Tibial artery (tissue), 4 donors: ENCODE measurements around the gene NCBP3.
"Not testable (repeated sequence)": the region's sequence is repeated elsewhere in the genome, so short reads cannot be mapped to it uniquely, and the experiment has no call there.

Source experiments
- DNase-seq, 2 donors: peaks; one replicate each; pipeline ENCODE4 v3.0.0-alpha.2; 2019
- H3K27ac ChIP-seq, 2 donors: fragments of 200-600 bp; sonication (generic) in 1 of 2; 1 replicate in 1 of 2; 2 replicates in 1 of 2; pipeline ENCODE4 v1.5.1; 2018 to 2019; ENCODE audit warnings: mild to moderate bottlenecking in 1 of 2
- H3K27me3 ChIP-seq, 2 donors: fragments of 200-600 bp; sonication (generic) in 1 of 2; one replicate each; pipeline versions ENCODE4 v1.5.1 to v1.6.0; 2016 to 2019
- H3K36me3 ChIP-seq, 3 donors: fragments of 200-600 bp; sonication (generic) in 2 of 3; one replicate each; pipeline ENCODE4 v1.5.1; 2016 to 2019; ENCODE audit warnings: mild to moderate bottlenecking in 2 of 3
- H3K4me1 ChIP-seq, 4 donors: fragments of 200-600 bp; sonication (generic) in 2 of 4; 1 replicate in 3 of 4; 2 replicates in 1 of 4; pipeline ENCODE4 v1.5.1; 2016 to 2019
- H3K4me3 ChIP-seq, 2 donors: fragments of 200-600 bp; sonication (generic) in 1 of 2; 1 replicate in 1 of 2; 2 replicates in 1 of 2; pipeline ENCODE4 v1.5.1; 2018 to 2019; ENCODE audit warnings: mild to moderate bottlenecking in 2 of 2
- H3K9me3 ChIP-seq, 3 donors: fragments of 200-600 bp; sonication (generic) in 1 of 3; one replicate each; pipeline ENCODE4 v1.5.1; 2016 to 2019
- intact Hi-C: fragments of 100-400 bp; cut with DNase I; formaldehyde crosslinking; loops from one replicate; pipeline ENCODE4 v1.15.0; 2023; ENCODE audit warnings: low total_unique reads
- TF ChIP-seq, protein P1 (sequence below), 2 experiments: fragments of 200-600 bp in 1 of 2; fragments of 450-650 bp in 1 of 2; IDR thresholded peaks; one replicate each; pipeline ENCODE4 v1.5.1; 2017 to 2019; ENCODE audit warnings: antibody characterized with exemption in 2 of 2, mild to moderate bottlenecking in 1 of 2, moderate library complexity in 1 of 2

Gene NCBP3

DNA sequence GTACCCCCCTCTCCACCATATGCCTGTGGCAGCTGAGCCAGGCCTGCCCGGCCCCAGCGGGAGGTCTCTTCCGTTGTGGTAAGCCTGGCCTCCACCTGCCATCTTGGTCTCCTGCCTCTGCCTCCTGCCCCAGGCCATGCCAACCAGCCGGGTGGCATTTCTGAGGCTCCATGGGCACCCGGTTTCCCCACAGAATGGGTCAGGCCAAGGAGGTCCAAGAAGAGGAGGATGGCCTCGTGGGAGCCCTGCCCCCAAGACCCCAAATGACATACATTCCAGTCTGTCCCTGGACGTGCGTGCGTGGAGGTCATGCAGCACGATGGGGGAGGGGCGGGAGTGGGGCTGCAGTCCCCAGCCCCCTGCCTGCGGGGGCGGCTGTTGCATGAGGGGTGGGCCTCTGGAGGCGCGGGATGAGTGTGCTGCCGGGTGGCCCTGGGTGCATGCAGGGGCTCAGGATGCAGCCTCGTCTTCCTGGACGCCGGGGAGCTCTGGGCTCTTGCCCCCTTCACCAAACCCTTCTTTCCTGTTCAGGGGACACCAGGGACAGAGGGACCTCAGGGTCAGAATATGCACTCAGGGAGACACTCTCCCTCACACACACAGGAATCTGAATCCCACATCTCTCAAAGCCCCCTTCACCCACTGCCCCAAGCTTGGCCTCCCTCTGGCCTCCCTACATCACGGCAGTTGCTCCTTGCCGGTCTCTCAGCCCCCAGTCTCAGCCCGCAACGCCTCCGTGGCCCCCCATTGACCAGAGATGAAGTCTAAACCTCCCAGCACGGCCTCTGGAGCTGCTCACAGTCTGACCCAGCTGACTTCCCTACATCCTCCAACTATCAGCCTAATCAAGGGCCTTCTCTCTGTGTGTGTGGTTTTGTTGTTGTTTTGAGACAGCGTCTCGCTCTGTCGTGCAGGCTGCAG lies 16.0 kb upstream of the NCBP3 start:
- Histone ChIP-seq H3K27ac (no peak overlapping the region), H3K9me3 (no peaks in the 10 kb centered on the region), H3K4me1 (peaks cover 0 to 12% (median 7%) of the 10 kb centered on the region in 4 donors), H3K36me3 (peaks cover 8 to 43% (median 25%) of the 10 kb centered on the region in 3 donors), H3K27me3 (no peaks in the 10 kb centered on the region), H3K4me3 (no peak overlapping the region)
- intact Hi-C loops, result loop anchor here (5.0 kb wide), 1 partner anchor 145 kb away; no protein-coding TSS in a partner anchor
- DNase-seq, result no peak
- TF ChIP-seq, protein P1, sequence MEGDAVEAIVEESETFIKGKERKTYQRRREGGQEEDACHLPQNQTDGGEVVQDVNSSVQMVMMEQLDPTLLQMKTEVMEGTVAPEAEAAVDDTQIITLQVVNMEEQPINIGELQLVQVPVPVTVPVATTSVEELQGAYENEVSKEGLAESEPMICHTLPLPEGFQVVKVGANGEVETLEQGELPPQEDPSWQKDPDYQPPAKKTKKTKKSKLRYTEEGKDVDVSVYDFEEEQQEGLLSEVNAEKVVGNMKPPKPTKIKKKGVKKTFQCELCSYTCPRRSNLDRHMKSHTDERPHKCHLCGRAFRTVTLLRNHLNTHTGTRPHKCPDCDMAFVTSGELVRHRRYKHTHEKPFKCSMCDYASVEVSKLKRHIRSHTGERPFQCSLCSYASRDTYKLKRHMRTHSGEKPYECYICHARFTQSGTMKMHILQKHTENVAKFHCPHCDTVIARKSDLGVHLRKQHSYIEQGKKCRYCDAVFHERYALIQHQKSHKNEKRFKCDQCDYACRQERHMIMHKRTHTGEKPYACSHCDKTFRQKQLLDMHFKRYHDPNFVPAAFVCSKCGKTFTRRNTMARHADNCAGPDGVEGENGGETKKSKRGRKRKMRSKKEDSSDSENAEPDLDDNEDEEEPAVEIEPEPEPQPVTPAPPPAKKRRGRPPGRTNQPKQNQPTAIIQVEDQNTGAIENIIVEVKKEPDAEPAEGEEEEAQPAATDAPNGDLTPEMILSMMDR (IDR thresholded peaks at IDR 0.05), result no peak

DNA sequence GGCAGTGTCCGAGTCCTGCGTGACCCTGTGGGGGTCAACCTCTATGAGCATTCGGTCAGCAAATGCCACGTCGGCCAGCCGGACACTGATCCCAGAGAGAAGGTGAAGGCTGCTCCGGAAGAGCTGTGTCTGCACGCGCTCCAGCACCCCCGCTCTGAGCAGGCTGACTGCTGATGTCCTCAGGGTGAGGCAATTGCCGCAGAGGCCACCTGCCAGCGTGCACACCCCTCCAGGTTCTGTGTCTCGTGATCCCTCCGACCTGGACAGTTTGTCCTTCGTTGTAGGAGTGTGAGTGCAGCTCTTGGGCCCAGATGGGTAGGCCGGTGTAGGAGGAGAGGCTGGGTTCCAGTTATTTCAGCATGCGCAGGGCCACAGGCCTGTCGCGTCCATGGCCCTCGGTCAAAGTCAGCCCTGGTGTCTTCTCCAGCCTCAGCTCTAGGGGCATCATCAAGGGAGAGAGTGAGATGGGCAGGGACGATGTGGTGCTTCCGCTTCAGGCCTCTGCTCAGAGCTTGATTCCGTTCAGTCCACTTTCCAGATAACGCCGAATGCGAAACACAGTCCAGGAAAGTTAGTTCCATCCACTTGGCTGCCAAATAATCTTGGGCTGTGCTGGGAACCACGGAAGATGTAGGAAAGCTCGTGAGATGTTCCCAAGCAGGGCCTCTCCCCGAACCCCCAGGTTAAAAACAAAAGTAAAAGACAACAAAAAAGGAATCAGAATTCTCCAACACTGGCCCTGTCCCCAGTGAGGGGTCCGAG lies 15.1 kb upstream of the NCBP3 start:
- H3K27me3 ChIP-seq, result no peaks in the 10 kb centered on the region
- TF ChIP-seq, protein P1 (IDR thresholded peaks at IDR 0.05), result no peak
- peaks cover 8 to 43% (median 25%) of the 10 kb centered on the region in 3 donors for H3K36me3 ChIP-seq
- no peak overlapping the region for H3K27ac ChIP-seq
- intact Hi-C loops, result loop anchor here (5.0 kb wide), 1 partner anchor 146 kb away; no protein-coding TSS in a partner anchor
- no peak for DNase-seq
- H3K4me1 ChIP-seq, result peaks cover 0 to 12% (median 7%) of the 10 kb centered on the region in 4 donors
- H3K4me3 ChIP-seq, result no peak overlapping the region
- no peaks in the 10 kb centered on the region for H3K9me3 ChIP-seq

DNA sequence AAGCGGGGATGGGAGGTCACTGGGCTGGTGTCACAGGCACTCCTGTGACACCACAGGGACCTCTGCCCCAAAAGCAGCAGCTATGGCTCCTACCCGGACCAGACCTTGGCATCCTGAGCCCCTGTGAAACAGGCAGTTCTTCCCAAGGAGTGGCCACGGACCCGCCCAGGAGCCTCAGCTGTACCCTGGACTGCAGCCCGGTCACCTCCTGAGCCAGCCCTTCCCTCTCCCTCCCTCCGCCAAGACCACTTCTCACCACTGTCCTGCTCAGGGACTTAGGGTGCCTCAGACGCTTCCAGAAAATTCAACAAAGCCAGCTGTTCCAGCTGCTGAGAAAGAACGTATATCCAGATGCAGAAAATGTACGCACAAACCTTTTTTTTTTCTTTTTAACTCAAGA lies 13.9 kb upstream of the NCBP3 start:
- DNase-seq, result no peak
- TF ChIP-seq, protein P1 (IDR thresholded peaks at IDR 0.05), result no peak
- Histone ChIP-seq H3K27me3 (no peaks in the 10 kb centered on the region), H3K4me3 (no peak overlapping the region), H3K27ac (no peak overlapping the region), H3K9me3 (no peaks in the 10 kb centered on the region), H3K36me3 (peaks cover 8 to 32% (median 25%) of the 10 kb centered on the region in 3 donors), H3K4me1 (peaks cover 0 to 5% (median 3%) of the 10 kb centered on the region in 4 donors)
- intact Hi-C loops, result loop anchor here (5.0 kb wide), 1 partner anchor 147 kb away; no protein-coding TSS in a partner anchor

DNA sequence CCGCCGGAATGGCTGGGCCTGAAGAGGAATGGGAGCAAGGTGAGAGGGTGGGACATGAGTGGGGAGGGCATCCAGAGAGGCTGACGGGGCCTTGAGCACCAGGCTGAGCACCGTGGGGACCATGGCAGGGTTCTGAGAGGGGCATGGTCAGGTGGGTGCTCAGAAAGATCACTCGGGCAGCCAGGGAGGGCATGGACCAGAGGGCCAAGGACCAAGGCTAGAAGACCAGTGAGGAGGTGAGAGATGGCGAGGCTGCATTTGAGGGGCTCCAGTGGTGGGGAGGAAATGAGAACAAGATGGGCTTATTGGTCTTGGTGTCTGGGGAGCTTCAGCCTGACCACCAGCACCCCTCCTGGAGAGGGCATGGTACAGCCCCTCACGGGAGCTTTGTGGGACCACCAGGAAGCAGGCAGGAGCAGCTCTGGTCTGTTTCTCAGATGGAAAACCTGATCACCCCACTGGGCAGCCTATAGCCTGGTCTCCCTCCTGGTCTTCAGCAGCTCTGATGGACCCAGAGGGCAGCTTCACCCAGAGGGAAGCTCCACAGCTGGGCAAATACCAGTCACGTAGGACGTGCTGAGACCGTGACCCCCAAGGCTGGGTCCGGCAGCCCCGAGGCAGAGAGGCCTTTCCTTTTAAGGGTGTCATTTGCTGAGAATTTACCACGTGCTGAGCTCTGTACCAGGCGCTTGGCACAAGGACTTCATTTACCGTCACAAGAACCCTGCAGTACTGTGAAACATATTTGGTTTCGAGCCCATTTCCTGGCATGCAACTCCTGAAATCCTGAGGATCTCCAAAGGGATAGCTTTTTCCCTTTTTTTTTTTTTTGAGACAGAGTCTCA lies 11.4 kb upstream of the NCBP3 start:
- Histone ChIP-seq H3K27ac (no peak overlapping the region), H3K9me3 (no peaks in the 10 kb centered on the region), H3K27me3 (no peaks in the 10 kb centered on the region), H3K36me3 (peaks cover 8 to 29% (median 25%) of the 10 kb centered on the region in 3 donors), H3K4me1 (no peaks in the 10 kb centered on the region), H3K4me3 (no peak overlapping the region)
- intact Hi-C loops, result no loop called here
- TF ChIP-seq, protein P1 (IDR thresholded peaks at IDR 0.05), result no peak
- no peak for DNase-seq

DNA sequence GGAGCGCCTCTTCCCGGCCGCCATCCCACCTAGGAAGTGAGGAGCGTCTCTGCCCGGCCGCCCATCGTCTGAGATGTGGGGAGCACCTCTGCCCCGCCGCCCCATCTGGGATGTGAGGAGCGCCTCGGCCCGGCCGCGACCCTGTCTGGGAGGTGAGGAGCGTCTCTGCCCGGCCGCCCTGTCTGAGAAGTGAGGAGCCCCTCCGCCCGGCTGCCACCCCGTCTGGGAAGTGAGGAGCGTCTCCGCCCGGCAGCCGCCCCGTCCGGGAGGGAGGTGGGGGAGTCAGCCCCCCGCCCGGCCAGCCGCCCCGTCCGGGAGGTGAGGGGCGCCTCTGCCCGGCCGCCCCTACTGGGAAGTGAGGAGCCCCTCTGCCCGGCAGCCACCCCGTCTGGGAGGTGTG lies 8.2 kb upstream of the NCBP3 start:
- intact Hi-C loops, H3K27ac ChIP-seq, H3K4me3 ChIP-seq, H3K9me3 ChIP-seq, H3K27me3 ChIP-seq, H3K36me3 ChIP-seq, H3K4me1 ChIP-seq: not testable (repeated sequence)
- peak in 1 of 2 donors; percentile 23 for DNase-seq
